Measurements from ENCODE around the gene EID3. TPM values are rescaled to one million over a fixed set of nuclear protein-coding genes. Genes with fewer than 3 reads are reported as not detected.
A peak's percentile ranks its signal among the peaks of the same experiment; 100 is the strongest.

The EID3 gene
- total RNA-seq, 1 donor from 2014 or later: 1.4 TPM

DNA sequence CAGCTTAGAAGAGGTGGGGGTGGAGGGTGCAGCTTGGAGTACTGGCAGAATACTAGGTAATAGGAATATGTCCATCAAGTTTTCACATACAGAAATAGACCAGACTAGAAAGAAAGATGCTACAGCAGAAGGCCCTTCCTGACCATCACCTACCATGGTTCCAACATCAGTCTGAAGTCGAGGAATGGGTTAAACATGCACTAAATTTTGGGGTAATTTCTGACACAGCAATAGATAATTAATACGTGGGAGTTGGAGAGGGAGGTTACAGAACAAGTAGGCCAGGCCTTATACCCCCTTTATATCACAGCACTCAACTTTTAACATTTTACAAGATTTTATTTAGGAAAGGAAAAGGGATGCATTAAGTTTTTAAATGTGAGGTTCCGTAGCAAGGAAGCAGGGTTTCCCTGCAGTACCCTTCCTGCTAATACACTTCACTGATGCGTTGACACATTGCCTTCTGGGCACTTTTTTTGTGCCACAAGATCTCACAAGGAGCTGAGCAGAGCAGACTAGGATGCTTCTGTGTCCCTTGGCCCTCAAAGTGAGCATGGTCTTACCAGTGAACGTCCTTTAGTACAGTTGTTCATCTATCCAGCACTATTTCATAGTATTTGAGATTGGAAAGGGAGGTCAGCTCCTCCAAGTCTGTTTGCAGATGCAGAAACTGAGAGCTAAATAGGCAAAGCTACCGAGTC, 50.8 kb downstream of the EID3 start:
- H3K36me3 ChIP-seq: peaks cover 26 to 48% of the 10 kb centered on the region in 2 donors
- peaks cover 0 to 9% of the 10 kb centered on the region in 2 donors for H3K4me1 ChIP-seq
- no peak overlapping the region for H3K27ac ChIP-seq
- intact Hi-C loops (cut with DNase I): no loop called here
- peak in 1 of 2 donors; percentile 30 for DNase-seq (ENCODE audit: low spot score in 2 of 2)
- no peak overlapping the region for H3K4me3 ChIP-seq
- H3K27me3 ChIP-seq: no peaks in the 10 kb centered on the region
- H3K9me3 ChIP-seq: no peaks in the 10 kb centered on the region
- TF ChIP-seq, protein P1, sequence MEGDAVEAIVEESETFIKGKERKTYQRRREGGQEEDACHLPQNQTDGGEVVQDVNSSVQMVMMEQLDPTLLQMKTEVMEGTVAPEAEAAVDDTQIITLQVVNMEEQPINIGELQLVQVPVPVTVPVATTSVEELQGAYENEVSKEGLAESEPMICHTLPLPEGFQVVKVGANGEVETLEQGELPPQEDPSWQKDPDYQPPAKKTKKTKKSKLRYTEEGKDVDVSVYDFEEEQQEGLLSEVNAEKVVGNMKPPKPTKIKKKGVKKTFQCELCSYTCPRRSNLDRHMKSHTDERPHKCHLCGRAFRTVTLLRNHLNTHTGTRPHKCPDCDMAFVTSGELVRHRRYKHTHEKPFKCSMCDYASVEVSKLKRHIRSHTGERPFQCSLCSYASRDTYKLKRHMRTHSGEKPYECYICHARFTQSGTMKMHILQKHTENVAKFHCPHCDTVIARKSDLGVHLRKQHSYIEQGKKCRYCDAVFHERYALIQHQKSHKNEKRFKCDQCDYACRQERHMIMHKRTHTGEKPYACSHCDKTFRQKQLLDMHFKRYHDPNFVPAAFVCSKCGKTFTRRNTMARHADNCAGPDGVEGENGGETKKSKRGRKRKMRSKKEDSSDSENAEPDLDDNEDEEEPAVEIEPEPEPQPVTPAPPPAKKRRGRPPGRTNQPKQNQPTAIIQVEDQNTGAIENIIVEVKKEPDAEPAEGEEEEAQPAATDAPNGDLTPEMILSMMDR (IDR thresholded peaks at IDR 0.05): no peak

Other genes with a start within 250 kb of the EID3 start
- gene HCFC2, start 239.2 kb upstream of the EID3 start, total RNA-seq: 9.8 TPM
- 62.8 TPM for gene NFYB, start 165.5 kb upstream of the EID3 start, total RNA-seq
- gene TXNRD1, start 88.0 kb upstream of the EID3 start, total RNA-seq: 67.4 TPM
- 63.2 TPM for gene CHST11, start 153.2 kb downstream of the EID3 start, total RNA-seq